ENCODE measurements around the gene SLC7A5. TPM values are rescaled to one million over a fixed set of nuclear protein-coding genes. Genes with fewer than 3 reads are reported as not detected.

The SLC7A5 gene
- total and polyA plus RNA-seq, 2 of the 13 experiments (the other 11 are each of a cell fraction or from before 2014, with no cell fraction given) = 79.6 to 155 TPM

DNA sequence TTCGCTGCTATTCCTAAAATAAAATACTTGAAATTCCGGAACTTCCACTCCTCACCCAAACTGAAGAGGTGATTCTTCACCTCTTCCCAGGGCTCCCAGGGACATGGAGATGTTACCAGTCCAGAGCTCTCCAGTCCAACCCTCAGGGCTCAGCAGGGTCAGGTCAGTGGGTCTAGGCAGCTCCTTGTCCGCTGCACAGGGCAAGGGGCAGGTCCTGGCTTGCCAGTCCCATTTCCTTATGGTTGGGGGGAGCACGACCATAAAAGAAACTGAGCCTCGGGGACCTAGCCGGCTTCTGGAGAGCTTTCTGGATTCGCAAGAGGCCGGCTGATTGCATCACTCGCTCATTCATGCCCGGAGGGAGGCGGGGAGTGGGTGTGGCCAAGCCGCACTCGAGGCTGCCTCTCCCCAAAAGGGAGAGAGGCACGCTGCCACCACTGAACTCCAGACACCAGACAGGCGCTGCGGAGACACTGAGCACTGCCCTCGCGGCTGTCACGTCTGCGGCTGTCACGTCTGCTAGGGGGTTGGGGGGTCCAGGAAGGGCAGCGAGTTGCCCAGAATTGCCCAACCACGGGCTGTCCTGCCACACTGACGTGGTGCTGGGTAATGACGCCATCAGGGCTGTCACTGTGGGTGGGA, 15.8 kb downstream of the SLC7A5 start (continued):
- TF ChIP-seq, protein P1, sequence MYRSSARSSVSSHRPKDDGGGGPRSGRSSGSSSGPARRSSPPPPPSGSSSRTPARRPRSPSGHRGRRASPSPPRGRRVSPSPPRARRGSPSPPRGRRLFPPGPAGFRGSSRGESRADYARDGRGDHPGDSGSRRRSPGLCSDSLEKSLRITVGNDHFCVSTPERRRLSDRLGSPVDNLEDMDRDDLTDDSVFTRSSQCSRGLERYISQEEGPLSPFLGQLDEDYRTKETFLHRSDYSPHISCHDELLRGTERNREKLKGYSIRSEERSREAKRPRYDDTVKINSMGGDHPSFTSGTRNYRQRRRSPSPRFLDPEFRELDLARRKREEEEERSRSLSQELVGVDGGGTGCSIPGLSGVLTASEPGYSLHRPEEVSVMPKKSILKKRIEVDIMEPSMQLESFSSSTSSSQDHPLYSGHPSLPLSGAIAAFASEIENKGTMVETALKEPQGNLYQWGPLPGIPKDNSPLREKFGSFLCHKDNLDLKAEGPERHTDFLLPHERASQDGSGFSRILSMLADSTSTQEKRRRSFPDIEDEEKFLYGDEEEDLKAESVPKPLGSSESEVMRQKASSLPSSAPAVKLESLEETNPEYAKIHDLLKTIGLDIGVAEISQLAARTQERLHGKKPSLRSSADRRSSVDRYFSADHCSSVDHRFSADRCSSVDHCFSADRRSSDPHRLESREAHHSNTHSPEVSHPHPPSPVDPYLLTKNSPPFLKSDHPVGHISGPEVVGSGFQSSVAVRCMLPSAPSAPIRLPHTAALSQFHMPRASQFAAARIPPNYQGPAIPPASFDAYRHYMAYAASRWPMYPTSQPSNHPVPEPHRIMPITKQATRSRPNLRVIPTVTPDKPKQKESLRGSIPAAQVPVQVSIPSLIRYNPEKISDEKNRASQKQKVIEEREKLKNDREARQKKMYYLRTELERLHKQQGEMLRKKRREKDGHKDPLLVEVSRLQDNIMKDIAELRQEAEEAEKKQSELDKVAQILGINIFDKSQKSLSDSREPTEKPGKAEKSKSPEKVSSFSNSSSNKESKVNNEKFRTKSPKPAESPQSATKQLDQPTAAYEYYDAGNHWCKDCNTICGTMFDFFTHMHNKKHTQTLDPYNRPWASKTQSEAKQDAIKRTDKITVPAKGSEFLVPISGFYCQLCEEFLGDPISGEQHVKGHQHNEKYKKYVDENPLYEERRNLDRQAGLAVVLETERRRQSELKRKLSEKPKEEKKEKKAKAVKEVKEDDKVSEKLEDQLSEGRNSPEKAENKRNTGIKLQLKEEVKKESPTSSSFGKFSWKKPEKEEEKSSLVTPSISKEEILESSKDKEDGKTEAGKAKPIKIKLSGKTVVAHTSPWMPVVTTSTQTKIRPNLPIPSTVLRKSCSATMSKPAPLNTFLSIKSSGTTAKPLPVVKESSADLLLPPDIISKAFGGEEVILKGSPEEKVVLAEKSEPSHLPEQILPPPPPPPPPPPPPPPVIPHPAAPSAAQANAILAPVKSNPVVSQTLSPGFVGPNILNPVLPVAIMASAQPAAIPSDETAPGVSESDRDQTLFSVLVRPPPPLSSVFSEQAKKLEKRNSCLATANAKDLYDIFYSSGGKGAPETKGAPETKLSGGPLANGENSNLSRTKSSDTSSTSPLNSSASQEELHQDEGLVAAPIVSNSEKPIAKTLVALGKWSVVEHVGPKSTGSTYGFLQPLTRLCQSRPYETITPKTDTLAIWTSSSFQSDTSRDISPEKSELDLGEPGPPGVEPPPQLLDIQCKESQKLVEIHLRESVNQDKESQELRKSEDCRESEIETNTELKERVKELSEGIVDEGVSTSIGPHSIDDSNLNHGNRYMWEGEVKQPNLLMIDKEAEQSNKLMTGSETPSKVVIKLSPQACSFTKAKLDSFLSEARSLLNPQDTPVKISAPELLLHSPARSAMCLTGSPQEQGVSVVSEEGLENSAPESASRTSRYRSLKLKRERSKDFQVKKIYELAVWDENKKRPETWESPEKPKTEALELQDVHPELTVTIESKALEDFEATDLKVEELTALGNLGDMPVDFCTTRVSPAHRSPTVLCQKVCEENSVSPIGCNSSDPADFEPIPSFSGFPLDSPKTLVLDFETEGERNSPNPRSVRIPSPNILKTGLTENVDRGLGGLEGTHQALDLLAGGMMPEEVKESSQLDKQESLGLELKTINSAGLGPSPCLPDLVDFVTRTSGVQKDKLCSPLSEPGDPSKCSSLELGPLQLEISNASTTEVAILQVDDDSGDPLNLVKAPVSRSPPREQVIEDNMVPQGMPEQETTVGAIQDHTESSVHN (CRISPR knock-in tag; IDR thresholded peaks at IDR 0.05) = peak; percentile 90; the same call in 1 of the 2 replicates
- TF ChIP-seq GPN1 (CRISPR knock-in tag; IDR thresholded peaks at IDR 0.05; ENCODE audit: borderline replicate concordance) (no peak), MYNN (CRISPR knock-in tag; IDR thresholded peaks at IDR 0.05; ENCODE audit: low read depth) (no peak), KLF13 (CRISPR knock-in tag; IDR thresholded peaks at IDR 0.05) (no peak), LCORL (IDR thresholded peaks at IDR 0.05) (no peak), LCORL (CRISPR knock-in tag; IDR thresholded peaks at IDR 0.05) (peak; percentile 99), POLR2AphosphoS2 (IDR thresholded peaks at IDR 0.05; ENCODE audit: low read depth, low read length) (peak; percentile 94; the same call in 1 of the 2 replicates), ZSCAN21 (CRISPR knock-in tag; IDR thresholded peaks at IDR 0.05; ENCODE audit: borderline replicate concordance) (peak; percentile 22; the same call in 1 of the 2 replicates), EEA1 (CRISPR knock-in tag; IDR thresholded peaks at IDR 0.05; ENCODE audit: borderline replicate concordance) (0 out of 2 replicates have a peak, but pooled peaks have one; percentile 46), PAF1 (CRISPR knock-in tag; IDR thresholded peaks at IDR 0.05) (peak; percentile 55; the same call in 1 of the 2 replicates), CCDC6 (CRISPR knock-in tag; IDR thresholded peaks at IDR 0.05) (peak; percentile 59; the same call in 1 of the 2 replicates), GZF1 (CRISPR knock-in tag; IDR thresholded peaks at IDR 0.05) (0 out of 2 replicates have a peak, but pooled peaks have one; percentile 64), ZNF878 (CRISPR knock-in tag; IDR thresholded peaks at IDR 0.05) (peak; percentile 60; the same call in 1 of the 2 replicates)
- TF ChIP-seq, protein P2, sequence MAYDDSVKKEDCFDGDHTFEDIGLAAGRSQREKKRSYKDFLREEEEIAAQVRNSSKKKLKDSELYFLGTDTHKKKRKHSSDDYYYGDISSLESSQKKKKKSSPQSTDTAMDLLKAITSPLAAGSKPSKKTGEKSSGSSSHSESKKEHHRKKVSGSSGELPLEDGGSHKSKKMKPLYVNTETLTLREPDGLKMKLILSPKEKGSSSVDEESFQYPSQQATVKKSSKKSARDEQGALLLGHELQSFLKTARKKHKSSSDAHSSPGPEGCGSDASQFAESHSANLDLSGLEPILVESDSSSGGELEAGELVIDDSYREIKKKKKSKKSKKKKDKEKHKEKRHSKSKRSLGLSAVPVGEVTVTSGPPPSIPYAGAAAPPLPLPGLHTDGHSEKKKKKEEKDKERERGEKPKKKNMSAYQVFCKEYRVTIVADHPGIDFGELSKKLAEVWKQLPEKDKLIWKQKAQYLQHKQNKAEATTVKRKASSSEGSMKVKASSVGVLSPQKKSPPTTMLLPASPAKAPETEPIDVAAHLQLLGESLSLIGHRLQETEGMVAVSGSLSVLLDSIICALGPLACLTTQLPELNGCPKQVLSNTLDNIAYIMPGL (CRISPR knock-in tag; IDR thresholded peaks at IDR 0.05; ENCODE audit: borderline replicate concordance in 1 of 2, low read depth in 1 of 2) = peak in 1 of 2 experiments; percentile 58; a peak in 2 of 4 replicates
- TF ChIP-seq, protein P3, sequence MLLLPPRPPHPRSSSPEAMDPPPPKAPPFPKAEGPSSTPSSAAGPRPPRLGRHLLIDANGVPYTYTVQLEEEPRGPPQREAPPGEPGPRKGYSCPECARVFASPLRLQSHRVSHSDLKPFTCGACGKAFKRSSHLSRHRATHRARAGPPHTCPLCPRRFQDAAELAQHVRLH (CRISPR knock-in tag; IDR thresholded peaks at IDR 0.05; ENCODE audit: borderline replicate concordance, low read depth) = peak; percentile 80; the same call in 1 of the 2 replicates
- TF ChIP-seq, protein P4, sequence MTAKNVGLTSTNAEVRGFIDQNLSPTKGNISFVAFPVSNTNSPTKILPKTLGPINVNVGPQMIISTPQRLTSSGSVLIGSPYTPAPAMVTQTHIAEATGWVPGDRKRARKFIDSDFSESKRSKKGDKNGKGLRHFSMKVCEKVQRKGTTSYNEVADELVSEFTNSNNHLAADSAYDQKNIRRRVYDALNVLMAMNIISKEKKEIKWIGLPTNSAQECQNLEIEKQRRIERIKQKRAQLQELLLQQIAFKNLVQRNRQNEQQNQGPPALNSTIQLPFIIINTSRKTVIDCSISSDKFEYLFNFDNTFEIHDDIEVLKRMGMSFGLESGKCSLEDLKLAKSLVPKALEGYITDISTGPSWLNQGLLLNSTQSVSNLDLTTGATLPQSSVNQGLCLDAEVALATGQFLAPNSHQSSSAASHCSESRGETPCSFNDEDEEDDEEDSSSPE (CRISPR knock-in tag; IDR thresholded peaks at IDR 0.05) = peak; percentile 64
- TF ChIP-seq, protein P5, sequence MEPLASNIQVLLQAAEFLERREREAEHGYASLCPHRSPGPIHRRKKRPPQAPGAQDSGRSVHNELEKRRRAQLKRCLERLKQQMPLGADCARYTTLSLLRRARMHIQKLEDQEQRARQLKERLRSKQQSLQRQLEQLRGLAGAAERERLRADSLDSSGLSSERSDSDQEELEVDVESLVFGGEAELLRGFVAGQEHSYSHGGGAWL (CRISPR knock-in tag; IDR thresholded peaks at IDR 0.05) = peak; percentile 86
